ENCODE results near the gene SDHAF2.

DNA sequence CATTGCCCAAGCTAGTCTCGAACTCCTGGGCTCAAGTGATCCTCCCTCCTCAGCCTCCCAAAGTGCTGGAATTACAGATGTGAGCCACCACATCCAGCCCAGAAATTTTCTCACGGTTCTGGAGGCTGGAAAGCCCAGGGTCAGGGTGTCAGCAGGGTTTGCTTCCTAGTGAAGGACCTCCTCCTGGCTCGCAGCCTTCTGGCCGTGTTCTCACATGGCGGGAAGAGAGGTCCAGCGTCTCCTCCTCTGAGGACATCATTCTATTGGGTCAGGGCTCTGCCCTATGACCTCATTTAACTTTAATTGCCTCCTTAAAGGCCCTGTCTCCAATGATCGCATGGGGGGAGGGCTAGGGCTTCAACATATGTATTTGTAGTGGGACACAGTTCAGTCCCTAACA lies 38.1 kb downstream of the SDHAF2 start:
- TF ChIP-seq, protein P1, sequence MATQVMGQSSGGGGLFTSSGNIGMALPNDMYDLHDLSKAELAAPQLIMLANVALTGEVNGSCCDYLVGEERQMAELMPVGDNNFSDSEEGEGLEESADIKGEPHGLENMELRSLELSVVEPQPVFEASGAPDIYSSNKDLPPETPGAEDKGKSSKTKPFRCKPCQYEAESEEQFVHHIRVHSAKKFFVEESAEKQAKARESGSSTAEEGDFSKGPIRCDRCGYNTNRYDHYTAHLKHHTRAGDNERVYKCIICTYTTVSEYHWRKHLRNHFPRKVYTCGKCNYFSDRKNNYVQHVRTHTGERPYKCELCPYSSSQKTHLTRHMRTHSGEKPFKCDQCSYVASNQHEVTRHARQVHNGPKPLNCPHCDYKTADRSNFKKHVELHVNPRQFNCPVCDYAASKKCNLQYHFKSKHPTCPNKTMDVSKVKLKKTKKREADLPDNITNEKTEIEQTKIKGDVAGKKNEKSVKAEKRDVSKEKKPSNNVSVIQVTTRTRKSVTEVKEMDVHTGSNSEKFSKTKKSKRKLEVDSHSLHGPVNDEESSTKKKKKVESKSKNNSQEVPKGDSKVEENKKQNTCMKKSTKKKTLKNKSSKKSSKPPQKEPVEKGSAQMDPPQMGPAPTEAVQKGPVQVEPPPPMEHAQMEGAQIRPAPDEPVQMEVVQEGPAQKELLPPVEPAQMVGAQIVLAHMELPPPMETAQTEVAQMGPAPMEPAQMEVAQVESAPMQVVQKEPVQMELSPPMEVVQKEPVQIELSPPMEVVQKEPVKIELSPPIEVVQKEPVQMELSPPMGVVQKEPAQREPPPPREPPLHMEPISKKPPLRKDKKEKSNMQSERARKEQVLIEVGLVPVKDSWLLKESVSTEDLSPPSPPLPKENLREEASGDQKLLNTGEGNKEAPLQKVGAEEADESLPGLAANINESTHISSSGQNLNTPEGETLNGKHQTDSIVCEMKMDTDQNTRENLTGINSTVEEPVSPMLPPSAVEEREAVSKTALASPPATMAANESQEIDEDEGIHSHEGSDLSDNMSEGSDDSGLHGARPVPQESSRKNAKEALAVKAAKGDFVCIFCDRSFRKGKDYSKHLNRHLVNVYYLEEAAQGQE (IDR thresholded peaks at IDR 0.05; ENCODE audit: insufficient read depth in 1 of 2, low read depth in 2 of 2, low read length in 1 of 2): no peak
- TF ChIP-seq, protein P2, sequence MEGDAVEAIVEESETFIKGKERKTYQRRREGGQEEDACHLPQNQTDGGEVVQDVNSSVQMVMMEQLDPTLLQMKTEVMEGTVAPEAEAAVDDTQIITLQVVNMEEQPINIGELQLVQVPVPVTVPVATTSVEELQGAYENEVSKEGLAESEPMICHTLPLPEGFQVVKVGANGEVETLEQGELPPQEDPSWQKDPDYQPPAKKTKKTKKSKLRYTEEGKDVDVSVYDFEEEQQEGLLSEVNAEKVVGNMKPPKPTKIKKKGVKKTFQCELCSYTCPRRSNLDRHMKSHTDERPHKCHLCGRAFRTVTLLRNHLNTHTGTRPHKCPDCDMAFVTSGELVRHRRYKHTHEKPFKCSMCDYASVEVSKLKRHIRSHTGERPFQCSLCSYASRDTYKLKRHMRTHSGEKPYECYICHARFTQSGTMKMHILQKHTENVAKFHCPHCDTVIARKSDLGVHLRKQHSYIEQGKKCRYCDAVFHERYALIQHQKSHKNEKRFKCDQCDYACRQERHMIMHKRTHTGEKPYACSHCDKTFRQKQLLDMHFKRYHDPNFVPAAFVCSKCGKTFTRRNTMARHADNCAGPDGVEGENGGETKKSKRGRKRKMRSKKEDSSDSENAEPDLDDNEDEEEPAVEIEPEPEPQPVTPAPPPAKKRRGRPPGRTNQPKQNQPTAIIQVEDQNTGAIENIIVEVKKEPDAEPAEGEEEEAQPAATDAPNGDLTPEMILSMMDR (IDR thresholded peaks at IDR 0.05): no peak
- TF ChIP-seq POLR2AphosphoS5 (IDR thresholded peaks at IDR 0.05; ENCODE audit: low read depth, low read length): no peak

Data from Panc1 (cell line).